HL-60 (cell line): ENCODE results near the gene TEDC2.

ENCODE experiments used
- GABPA ChIP-seq: IDR thresholded peaks from 2 replicates; pipeline ENCODE4 v1.6.1; 2012; ENCODE audit warnings: low read depth
- POLR2AphosphoS5 ChIP-seq: IDR thresholded peaks from 2 replicates; pipeline ENCODE4 v1.6.1; 2012; ENCODE audit warnings: low read depth
- TF ChIP-seq, protein P1 (sequence below): IDR thresholded peaks from one replicate; pipeline ENCODE4 v1.5.1; 2011; ENCODE audit warnings: low read length, control low read depth, inconsistent platforms; ENCODE audit not compliant: insufficient read depth
- TF ChIP-seq, protein P2 (sequence below): IDR thresholded peaks from 2 replicates; pipeline ENCODE4 v1.6.1; 2012; ENCODE audit warnings: low read depth; ENCODE audit not compliant: insufficient replicate concordance

DNA sequence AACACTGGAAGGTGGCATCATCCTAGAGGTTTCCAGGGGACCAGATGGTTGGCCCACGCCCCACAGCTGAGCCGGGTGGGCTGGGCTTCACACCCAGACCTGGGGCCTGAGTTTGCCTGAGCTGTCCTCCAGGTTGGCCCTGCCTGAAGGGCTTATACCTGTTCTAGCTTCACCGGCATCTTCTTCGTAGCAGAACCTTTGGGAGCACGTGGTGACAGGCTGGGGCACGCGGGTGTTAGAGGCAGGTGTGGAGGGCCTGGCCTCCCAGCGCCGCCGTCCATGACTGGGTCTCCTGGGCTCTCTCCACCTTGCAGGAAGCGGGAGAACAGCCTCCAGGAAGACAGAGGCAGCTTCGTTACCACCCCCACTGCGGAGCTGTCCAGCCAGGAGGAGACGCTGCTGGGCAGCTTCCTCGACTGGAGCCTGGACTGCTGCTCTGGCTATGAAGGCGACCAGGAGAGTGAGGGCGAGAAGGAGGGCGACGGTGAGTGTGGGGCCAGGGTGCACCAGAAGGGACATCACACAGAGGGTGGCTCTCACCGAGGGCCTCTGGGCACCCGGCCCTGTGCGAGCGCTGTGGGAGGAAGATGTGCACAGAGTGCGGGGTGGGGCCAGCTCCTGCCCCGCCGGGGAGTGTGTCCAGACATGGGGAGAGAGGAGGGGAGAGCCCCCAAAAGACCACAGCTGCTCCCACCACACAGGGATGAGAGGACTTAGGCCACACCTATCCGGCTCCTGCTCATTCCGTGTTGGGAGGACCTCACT is 4.6 kb upstream of the TEDC2 start:
- no peak for TF ChIP-seq GABPA
- TF ChIP-seq, protein P1, sequence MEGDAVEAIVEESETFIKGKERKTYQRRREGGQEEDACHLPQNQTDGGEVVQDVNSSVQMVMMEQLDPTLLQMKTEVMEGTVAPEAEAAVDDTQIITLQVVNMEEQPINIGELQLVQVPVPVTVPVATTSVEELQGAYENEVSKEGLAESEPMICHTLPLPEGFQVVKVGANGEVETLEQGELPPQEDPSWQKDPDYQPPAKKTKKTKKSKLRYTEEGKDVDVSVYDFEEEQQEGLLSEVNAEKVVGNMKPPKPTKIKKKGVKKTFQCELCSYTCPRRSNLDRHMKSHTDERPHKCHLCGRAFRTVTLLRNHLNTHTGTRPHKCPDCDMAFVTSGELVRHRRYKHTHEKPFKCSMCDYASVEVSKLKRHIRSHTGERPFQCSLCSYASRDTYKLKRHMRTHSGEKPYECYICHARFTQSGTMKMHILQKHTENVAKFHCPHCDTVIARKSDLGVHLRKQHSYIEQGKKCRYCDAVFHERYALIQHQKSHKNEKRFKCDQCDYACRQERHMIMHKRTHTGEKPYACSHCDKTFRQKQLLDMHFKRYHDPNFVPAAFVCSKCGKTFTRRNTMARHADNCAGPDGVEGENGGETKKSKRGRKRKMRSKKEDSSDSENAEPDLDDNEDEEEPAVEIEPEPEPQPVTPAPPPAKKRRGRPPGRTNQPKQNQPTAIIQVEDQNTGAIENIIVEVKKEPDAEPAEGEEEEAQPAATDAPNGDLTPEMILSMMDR: no peak
- TF ChIP-seq POLR2AphosphoS5: no peak
- TF ChIP-seq, protein P2, sequence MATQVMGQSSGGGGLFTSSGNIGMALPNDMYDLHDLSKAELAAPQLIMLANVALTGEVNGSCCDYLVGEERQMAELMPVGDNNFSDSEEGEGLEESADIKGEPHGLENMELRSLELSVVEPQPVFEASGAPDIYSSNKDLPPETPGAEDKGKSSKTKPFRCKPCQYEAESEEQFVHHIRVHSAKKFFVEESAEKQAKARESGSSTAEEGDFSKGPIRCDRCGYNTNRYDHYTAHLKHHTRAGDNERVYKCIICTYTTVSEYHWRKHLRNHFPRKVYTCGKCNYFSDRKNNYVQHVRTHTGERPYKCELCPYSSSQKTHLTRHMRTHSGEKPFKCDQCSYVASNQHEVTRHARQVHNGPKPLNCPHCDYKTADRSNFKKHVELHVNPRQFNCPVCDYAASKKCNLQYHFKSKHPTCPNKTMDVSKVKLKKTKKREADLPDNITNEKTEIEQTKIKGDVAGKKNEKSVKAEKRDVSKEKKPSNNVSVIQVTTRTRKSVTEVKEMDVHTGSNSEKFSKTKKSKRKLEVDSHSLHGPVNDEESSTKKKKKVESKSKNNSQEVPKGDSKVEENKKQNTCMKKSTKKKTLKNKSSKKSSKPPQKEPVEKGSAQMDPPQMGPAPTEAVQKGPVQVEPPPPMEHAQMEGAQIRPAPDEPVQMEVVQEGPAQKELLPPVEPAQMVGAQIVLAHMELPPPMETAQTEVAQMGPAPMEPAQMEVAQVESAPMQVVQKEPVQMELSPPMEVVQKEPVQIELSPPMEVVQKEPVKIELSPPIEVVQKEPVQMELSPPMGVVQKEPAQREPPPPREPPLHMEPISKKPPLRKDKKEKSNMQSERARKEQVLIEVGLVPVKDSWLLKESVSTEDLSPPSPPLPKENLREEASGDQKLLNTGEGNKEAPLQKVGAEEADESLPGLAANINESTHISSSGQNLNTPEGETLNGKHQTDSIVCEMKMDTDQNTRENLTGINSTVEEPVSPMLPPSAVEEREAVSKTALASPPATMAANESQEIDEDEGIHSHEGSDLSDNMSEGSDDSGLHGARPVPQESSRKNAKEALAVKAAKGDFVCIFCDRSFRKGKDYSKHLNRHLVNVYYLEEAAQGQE: no peak
